Inflammatory macrophage treated with lipopolysaccharide for 1 hour (primary cell): ENCODE measurements around the gene TPRX1.
A peak's percentile ranks its signal among the peaks of the same experiment; 100 is the strongest.
"Not testable (repeated sequence)": the region's sequence is repeated elsewhere in the genome, so short reads cannot be mapped to it uniquely, and the experiment has no call there.

Experiments used
- DNase-seq, 2 donors: peaks; one replicate each; pipeline ENCODE4 v3.0.0-alpha.2; 2020 to 2022

Gene TPRX1

DNA sequence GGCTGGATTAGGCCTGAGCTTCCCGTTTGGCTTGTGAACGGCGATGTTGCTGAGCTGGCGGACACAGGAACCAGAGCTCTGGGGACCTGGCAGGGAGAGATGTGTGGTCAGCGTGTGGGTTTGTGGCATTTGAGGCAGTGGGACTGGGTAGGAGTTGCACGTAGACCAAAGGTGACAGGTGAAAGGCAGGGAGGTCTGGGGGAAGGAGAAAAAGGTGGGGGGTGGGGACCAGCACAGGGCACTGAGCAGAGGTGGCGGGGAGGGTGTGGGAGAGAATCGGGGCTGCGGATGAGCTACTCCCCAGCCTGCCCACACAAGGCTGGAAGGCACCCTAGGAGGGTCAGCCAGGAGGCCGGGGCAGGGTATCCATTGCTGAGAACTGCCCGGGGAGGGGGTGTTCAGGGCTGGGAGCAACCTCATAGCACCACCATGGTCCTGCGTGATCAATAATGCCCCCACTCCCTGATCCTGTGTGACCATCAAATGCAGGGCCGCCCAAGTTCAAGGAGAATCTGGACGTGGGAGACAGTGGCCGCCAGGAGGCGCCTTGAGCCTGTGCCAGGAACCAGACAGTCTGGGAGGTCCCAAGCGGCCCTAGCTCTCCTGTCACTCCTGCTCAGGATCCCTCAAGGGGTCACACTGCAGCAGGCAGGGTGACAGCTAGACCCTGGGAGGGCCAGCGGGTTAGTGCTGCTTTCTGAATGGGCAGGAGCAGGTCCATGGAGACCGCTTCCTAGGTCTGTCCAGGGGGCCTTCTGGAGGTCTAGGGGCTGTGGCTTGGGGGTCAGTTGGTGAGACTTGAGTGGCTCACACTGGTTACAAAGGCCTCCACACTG is 38.6 kb downstream of the TPRX1 start:
- peak in 1 of 2 donors; percentile 37 for DNase-seq

GRCh38 chr19:47764705-47765104 is 39.6 kb downstream of the TPRX1 start:
- not testable (repeated sequence) for DNase-seq

- no peak for DNase-seq
Observed at GRCh38 chr19:47762615-47763308, 41.6 kb downstream of the TPRX1 start.

DNA sequence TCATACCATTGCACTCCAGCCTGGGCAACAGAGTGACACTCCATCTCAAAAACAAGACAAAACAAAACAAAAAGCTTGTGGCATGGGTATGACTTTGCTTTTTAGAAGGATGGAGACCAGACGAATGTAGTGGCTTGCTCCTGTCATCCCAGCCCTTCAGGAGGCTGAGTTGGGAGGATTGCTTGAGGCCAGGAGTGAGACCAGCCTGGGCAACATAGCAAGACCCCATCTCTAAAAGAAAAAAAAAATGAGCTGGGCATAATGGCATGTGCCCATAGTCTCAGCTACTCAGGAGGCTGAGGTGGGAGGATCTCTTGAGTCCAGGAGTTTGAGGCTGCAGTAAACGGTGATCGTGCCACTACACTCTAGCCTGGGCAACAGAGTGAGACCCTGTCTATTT is 42.2 kb downstream of the TPRX1 start:
- DNase-seq, result no peak

GRCh38 chr19:47761566-47761965 is 42.8 kb downstream of the TPRX1 start:
- DNase-seq, result no peak

DNA sequence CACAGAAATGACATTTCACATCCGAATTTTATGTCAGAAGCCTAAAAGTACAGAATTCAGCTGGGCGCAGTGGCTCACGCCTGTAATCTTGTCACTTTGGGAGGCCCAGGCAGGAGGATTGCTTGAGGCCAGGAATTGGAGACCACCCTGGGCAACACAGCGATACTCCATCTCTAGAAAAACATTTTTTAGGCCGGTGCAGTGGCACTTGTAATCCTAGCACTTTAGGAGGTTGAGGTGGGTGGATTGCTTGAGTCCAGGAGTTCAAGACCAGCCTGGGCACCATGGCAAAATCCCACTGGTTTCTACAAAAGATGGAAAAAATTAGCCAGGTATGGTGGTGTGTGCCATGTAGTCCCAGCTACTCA is 43.7 kb downstream of the TPRX1 start:
- no peak for DNase-seq

- DNase-seq, result no peak
Observed at GRCh38 chr19:47758443-47758804, 45.9 kb downstream of the TPRX1 start.

- DNase-seq, result no peak
Observed at GRCh38 chr19:47757617-47758442, 46.5 kb downstream of the TPRX1 start.

GRCh38 chr19:47756953-47757608 is 47.3 kb downstream of the TPRX1 start:
- no peak for DNase-seq

DNA sequence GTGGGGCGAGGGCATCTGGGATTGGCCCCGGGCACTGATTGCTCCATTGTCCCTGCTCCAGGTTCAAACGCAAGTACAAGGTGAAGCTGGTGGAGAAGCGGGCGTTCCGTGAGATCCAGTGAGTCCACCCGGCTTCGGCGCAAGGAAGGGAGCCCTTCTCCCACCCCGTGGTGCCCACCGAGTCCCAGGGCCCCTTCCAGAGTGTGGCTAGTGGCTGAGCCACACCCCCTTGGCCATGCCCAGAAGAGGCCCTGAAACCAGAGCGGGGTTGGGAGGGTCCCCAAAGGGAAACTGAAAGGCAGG is 47.8 kb downstream of the TPRX1 start:
- DNase-seq, result no peak

DNA sequence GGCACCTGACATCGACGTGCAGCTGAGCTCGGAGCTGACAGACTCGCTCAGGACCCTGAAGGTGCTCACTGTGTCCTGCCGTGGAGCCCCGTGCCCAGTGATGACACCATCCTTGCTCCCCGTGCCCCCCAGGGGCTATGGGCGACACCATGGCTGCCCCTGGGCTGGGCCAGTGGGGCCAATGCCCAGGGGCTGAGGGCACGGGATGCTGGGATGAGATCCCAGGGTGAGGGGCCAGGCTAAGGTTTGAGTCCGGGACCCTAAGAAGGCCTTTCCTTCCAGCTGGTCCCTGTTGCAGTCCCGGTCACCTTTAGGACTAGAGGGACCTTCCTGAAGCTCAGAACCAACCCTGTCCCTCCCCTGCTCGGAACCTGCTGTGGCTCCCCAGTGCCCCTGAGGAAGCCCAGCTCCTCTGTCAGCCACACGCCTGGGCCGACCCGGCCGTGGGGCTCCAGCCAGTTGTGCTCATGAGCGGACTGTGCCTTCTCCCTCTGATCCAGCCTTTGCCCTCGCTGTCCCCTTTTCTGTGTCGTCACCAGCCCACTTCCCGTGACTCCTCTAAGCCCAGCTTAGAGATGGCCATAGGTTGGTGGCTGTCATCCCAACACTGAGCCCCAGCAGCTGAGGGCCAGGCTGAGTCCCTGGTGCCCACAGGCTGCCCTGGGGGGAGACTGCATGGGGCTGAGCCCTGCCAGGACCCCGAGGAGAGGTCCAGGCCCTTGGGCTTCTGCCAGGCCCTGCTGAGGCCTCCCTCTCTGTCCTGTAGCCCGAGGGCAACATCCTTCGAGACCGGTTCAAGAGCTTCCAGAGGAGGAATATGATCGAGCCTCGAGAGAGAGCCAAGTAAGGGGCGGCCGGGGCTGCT is 48.4 kb downstream of the TPRX1 start:
- no peak for DNase-seq

- no peak for DNase-seq
Observed at GRCh38 chr19:47755065-47755761, 49.1 kb downstream of the TPRX1 start.

GRCh38 chr19:47754206-47755064 is 49.9 kb downstream of the TPRX1 start:
- DNase-seq, result no peak

- no peak for DNase-seq
Observed at GRCh38 chr19:47752440-47753211, 51.7 kb downstream of the TPRX1 start.
